Measurements from ENCODE around the gene TDRD9. TPM values are rescaled to one million over a fixed set of nuclear protein-coding genes. Genes with fewer than 3 reads are reported as not detected.

The TDRD9 gene
- total and polyA plus RNA-seq, 2 experiments from 2014 or later = 0.24 TPM; not detected in 1

- TF ChIP-seq REST (IDR thresholded peaks at IDR 0.05; ENCODE audit: unreplicated experiment) (no peak), JUNB (IDR thresholded peaks at IDR 0.05; ENCODE audit: unreplicated experiment) (no peak)
Measured at GRCh38 chr14:103879570-103880347, 48.5 kb upstream of the TDRD9 start.

GRCh38 chr14:103880348-103881267 is 47.6 kb upstream of the TDRD9 start:
- peak overlapping the region; percentile 66 for H3K4me2 ChIP-seq
- no peaks in the 10 kb centered on the region for H3F3A ChIP-seq (replicated peaks; ENCODE audit: low read depth)
- no peak for DNase-seq (ENCODE audit: low spot score)
- no peaks in the 10 kb centered on the region for H3K27me3 ChIP-seq (ENCODE audit: insufficient read depth)
- no peaks in the 10 kb centered on the region for H3K36me3 ChIP-seq (ENCODE audit: insufficient read depth)
- H3K79me2 ChIP-seq (replicated peaks; ENCODE audit: insufficient read depth) = no peaks in the 10 kb centered on the region
- H3K4me1 ChIP-seq (ENCODE audit: insufficient read depth) = peaks cover 8% of the 10 kb centered on the region
- H4K20me1 ChIP-seq (replicated peaks; ENCODE audit: insufficient read depth) = no peaks in the 10 kb centered on the region
- Mint-ChIP-seq H3K27ac (no peak overlapping the region), H3K27me3 (ENCODE audit: insufficient read depth, low read depth, poor library complexity) (peaks cover 16% of the 10 kb centered on the region), H3K4me1 (peaks cover 17% of the 10 kb centered on the region), H3K4me3 (no peak overlapping the region), H3K36me3 (ENCODE audit: low read depth) (no peaks in the 10 kb centered on the region), H3K9me3 (no peaks in the 10 kb centered on the region)
- H3K4me3 ChIP-seq = no peak overlapping the region
- H2AFZ ChIP-seq = peak overlapping the region; percentile 90
- no peaks in the 10 kb centered on the region for H3K9me2 ChIP-seq (ENCODE audit: insufficient read depth)
- no peak overlapping the region for H3K27ac ChIP-seq (ENCODE audit: low read depth)
- ATAC-seq = peak; percentile 19
- TF ChIP-seq CREB1 (CRISPR knock-in tag; IDR thresholded peaks at IDR 0.05; ENCODE audit: low read depth) (no peak), POLR2AphosphoS5 (IDR thresholded peaks at IDR 0.05; ENCODE audit: low read depth) (no peak), JUNB (IDR thresholded peaks at IDR 0.05; ENCODE audit: unreplicated experiment) (no peak), STAT1 (IDR thresholded peaks at IDR 0.05; ENCODE audit: unreplicated experiment) (no peak), CTCF (conservative IDR thresholded peaks at IDR 0.05; ENCODE audit: low read depth in 2 of 2) (no peak), EZH2phosphoT487 (IDR thresholded peaks at IDR 0.05; ENCODE audit: unreplicated experiment) (no peak), EZH2 (IDR thresholded peaks at IDR 0.05; ENCODE audit: low read depth, unreplicated experiment) (no peak)

More at GRCh38 chr14:103879570-103880347, 48.5 kb upstream of the TDRD9 start:
- no peak overlapping the region for H3K27ac Mint-ChIP-seq
- Histone ChIP-seq H3K79me2 (replicated peaks; ENCODE audit: insufficient read depth) (no peaks in the 10 kb centered on the region), H3K27ac (ENCODE audit: low read depth) (no peak overlapping the region), H3K36me3 (ENCODE audit: insufficient read depth) (no peaks in the 10 kb centered on the region), H3F3A (replicated peaks; ENCODE audit: low read depth) (no peaks in the 10 kb centered on the region), H3K9me2 (ENCODE audit: insufficient read depth) (no peaks in the 10 kb centered on the region), H3K4me2 (peak overlapping the region; percentile 66), H4K20me1 (replicated peaks; ENCODE audit: insufficient read depth) (no peaks in the 10 kb centered on the region), H3K27me3 (ENCODE audit: insufficient read depth) (no peaks in the 10 kb centered on the region), H3K4me1 (ENCODE audit: insufficient read depth) (peaks cover 8% of the 10 kb centered on the region), H2AFZ (peak overlapping the region; percentile 90), H3K4me3 (no peak overlapping the region)
- H3K36me3 Mint-ChIP-seq (ENCODE audit: low read depth) = no peaks in the 10 kb centered on the region
- no peaks in the 10 kb centered on the region; the same call in 2 of the 3 replicates for H3K9me3 Mint-ChIP-seq
- DNase-seq (ENCODE audit: low spot score) = peak; percentile 65
- ATAC-seq = peak; percentile 88
- peaks cover 12% of the 10 kb centered on the region for H3K27me3 Mint-ChIP-seq (ENCODE audit: insufficient read depth, low read depth, poor library complexity)
- H3K4me3 Mint-ChIP-seq = no peak overlapping the region
- peaks cover 17% of the 10 kb centered on the region for H3K4me1 Mint-ChIP-seq

All from GM23338 (cell line).